Activated gamma-delta T cell (primary cell): ENCODE data around the gene IL1RL1.
"Not testable (repeated sequence)": the region's sequence is repeated elsewhere in the genome, so short reads cannot be mapped to it uniquely, and the experiment has no call there.

Experiments
- DNase-seq: peaks from one replicate; lab custom pipeline; 2025; lab: John Stamatoyannopoulos, UW

Gene IL1RL1

DNA sequence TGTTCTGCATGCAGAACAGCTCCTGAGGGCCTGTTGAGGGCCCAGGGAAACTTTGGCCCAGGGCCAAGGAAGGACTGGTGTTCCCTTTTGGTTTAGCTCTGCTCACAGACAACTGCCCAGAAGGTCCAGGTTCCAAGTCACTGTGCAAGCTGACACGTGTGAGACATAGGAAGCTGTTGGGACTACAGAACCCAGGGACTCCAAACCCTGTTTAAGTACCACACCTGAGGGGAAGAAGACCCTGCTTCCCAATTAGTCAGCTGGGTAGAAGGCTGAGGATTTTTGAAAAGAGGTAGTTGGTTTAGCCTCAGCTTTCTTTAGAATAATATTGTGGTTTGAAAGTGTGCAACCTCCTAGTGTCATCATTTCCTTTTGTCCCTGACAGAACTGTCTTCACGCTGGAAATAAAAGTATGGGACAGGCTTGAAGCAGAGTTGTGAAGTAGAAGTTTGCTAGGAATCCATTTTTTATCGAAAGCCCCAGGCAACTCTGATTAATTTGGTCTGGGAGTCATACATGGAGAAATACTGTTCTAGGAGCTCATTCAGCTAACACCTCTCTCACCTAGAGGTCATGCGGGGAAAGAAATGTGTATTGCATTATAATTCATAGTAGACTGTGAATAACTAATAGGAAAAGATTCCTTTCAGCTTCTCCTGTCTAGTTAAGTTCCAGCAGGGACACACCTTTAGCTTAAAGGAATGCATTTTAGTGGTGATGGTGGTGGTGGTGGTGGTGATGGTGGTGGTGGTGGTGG is 19.9 kb upstream of the IL1RL1 start:
- no peak for DNase-seq

DNA sequence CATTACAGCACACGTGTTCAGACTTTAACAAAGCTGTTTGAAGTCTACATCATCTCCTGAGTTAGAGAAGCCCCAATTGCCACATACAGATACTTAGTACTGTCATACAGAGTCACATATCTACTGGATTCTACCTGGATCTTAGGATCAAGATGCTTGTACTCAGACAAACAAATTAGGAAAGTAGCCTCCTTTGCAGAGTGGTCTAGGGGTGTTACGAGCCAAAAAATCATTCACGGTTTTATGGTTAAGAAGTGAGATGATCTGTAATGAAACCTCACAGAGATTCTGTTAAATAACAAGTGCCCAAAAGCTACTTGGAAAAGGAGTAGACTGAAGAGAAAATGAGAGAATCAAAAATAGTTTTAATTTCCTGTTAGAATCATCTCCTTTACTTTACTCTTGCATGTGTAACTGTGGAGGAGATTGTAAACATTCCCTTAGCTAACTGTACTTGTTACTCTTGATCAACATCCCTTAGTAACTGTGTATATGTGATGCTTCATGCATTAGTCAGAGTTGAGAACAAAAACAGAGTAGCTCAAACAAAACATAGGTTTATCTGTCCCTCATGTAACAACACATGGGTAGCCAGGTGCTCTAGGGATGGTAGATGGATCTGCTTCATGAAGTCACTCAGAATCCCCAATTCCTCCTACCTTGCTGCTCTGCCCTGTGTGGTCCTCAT is 16.4 kb upstream of the IL1RL1 start:
- DNase-seq, result no peak

DNA sequence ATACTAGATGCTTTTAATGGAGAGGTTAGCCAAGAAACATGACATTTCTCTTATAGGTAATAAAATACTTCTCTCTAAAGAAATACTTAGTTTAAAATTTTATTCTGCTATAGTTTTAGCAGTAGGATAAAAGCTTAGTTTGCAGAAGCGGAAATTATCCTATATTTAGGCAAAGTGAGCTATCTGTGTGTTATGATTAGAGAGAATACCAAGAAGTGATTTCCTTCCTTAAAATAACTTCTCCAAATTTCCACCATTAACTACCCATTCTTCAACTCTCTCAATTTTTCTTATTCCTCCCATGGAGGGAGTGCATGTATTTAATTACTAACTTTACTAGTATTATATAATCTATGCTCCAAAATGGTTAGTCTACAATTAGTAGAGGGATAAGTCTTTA is 15.8 kb upstream of the IL1RL1 start:
- DNase-seq, result no peak

DNA sequence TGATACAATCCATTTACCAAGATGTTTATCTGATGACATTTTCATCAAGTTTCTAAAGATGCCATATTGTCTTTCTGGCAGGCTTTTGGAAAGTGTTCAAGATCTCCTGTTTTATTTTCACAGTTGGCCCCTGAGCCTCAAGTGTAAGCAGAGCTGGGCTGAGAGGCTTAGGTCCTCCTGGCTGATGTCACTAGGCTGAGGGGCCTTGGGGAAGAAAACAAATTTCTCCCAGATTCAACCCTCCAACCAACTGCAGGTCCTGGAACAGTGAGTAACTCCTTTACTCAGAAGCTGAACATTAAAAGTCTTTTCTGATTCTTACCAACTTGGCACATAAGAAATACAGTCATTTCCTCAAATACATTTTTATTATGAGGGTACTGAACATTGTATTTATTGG is 14.9 kb upstream of the IL1RL1 start:
- DNase-seq, result no peak

DNA sequence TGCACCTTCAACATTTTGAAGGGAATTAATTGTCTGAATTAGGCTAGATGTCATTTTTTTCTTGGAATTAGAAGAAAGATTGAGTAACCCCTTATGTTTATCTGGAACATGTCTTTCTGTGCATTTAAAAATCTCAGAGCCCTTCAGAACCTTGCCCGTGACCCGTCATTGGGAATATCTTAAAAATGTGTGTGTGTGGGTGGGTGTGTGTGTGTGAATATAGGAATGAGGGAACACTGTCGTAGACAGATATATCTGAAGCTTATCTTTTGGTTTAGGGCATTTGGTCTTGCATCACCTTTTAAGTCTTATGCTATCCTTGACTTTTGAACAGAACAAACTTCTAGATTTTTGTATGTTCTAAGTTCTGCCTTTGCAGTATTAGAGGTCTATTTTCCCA is 13.5 kb upstream of the IL1RL1 start:
- no peak for DNase-seq

DNA sequence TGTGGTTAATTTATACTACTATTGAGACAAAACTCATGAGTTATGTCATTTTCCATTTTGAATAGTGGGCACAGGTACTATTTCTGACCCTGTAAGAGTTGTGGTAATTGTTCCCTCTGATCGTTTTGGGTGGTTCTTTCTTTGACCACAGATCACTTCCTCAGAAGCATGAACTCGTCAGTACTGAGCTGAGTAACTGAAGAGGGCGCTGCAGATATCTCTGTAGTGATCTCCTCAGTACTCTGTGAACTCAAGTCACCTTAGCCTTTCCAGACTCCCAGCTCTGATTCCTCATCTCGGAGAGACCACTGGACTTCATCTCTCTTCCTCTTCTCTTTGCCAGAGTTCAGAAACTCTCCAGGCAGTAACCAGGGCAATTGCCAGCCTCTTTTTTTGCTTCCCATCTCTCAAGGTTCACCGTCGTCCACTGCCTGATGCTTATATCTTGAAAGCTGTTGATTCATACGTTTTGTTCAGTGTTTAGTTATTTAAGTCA is 9.4 kb upstream of the IL1RL1 start:
- DNase-seq, result no peak

DNA sequence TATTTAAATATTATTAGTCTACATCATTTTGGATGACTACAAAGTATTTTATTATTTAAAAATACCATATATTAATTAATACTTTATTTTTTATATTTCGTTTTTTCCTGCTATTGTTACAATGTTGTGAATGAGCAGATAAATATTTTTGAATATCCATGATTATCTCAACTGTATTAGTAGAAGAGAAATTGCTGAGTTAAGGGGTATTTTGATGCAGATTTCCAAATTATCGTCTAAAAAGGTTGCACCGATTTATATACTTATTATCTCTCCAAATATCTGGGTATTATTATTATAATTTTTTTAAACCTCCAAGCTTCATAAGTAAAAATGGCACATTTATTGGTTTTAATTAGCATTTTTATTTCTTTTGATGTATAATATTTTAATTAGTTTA is 8.9 kb upstream of the IL1RL1 start:
- DNase-seq, result no peak

DNA sequence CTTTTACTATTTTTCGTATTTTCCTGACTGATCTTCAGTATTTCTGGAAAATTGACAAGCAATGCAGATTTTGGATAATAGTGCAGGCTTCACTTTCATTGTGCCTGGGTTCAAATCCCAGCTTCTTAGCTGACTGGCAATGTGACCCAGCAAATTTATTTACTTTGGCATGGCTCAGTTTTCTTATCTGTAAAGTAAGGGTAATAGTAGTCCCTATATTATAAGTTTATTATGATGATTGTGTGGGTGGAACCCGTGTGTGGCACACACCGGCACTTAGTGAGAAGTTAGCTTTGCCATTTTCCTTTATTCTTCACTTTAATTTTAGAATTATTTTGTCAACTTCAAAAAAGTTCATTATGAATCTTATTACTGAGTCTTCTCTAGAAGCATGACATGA is 7.8 kb upstream of the IL1RL1 start:
- no peak for DNase-seq

DNA sequence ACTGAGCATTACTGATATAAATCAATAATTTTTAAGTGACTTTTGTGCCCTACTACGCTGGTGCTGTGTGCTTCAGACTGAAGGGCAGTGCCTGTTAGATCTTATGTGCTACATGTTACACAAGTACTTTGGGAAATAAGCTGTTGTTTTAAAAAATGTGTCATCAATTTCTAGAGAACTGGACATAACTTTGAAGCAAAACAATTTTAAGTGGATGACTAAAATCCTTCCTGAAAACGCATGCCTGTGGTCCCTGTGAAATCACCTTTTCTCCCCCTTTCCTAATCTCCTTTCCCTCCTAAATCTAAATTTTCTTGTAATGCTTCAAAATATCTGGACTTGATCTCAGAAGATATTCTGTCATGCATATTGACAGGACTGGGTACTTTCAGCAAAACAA is 7.1 kb upstream of the IL1RL1 start:
- DNase-seq, result no peak

DNA sequence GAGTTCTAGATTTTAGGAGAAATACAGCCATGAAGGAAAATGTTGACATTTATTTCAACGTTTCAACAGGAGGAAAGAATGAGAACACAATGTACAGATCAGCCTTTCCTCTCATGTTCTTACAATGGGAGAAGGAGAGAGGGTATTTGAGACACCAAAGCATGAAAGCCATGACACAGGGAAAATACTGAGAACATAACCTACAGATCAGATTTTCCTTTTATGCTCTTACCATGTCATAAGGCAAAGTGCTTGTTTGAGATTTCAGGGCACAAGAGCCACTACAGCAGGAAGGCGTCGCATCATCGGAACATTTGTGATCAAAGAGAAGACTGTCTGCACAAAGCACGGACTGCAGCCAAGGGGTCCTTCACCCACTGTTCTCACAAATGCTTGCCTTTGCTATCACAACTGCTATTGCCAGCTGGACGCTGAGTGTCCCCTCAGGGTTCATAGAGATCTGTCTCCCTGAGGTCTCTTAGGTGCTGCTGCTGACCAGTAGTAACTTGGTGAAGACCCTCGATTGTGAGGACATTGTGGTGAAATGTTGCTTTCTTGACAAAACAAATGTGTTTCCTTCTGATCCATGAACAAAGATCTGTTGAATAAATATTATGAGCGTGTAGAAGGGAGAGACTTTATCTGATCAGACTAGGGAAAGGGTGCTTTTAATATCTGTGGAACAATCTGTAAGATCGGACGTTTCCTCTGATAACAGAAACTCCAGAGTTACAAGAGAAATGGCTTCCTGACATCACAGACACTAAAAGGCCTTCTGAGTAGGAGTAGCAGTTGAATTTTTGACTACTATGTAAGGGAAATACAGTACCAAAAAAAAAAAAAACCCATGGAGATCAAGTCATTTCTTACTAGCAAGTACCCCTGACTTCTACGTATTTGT is 6.4 kb upstream of the IL1RL1 start:
- no peak for DNase-seq

DNA sequence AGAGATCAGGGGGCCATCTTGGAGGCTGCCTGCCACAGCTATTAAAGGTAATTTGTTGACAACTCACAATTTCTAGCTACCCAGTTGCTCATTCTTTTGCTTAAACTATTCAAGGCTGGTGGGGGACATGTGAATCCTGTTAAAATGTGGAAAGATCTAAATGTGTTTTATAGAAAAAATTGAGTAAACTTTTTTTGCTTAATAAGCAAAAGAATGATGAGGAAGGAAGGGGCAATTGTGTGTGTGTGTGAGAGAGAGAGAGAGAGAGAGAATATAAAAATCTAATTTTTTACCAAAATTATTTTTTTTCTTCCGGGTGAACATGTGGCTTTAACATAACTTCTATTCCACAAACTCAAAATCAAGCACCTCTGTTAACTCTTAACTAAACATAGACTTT is 5.2 kb upstream of the IL1RL1 start:
- DNase-seq, result no peak

DNA sequence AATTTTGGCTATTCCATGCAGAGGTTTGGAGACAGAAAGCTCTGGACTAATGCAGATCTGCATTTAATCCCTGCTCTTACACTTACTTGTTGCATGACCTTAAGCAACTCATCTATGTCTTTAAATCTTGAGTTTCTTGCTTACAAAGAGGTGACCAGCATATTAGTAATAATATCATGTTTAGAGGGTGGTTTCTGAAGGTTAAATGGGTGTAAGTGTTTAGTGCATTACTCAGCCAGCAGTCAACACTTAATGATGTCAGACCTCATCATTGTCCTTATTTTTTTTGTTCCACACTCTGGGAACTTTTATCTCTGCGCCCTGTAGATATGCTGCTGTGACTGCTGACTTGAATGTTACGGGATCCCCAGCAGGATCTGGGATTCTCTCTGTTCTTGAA is 1.7 kb downstream of the IL1RL1 start:
- no peak for DNase-seq

DNA sequence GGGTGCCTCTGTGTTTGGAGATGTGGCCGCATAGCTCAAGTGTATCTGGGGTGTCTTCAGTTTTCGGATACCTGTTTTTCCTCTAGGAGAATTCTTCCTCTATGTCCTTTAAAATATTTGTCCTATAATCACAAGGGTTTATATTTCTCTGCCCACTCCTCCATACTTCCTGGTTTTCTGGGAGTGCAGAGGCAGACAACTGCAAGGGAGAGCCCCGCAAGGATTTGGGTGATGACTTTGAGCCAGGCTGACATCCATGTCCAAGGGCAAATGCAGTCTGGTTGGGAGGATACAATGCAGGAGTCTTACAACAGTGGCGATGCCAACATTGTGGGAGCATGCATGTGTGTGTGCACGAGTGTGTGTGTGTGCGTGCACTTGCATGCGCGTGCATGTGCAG is 2.1 kb downstream of the IL1RL1 start:
- DNase-seq, result no peak

DNA sequence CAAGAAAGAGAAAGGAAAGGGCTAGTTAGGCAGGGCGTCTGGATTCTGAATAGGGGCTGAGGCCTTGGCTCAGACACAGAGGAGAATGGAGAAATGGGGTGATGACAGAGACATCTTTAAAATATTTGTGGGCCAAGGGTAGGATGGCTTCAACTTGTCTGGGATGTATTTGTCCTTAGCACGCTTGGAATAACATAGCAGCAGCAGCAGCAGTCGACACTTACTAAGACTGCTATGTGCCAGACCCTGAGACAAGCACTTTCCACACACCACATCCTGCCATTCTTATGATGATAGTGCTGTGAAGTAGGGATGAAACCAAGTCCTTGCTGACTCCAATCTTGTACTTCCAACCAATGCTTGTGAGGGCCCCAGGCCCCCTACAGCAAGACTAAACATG is 2.6 kb downstream of the IL1RL1 start:
- DNase-seq, result no peak

DNA sequence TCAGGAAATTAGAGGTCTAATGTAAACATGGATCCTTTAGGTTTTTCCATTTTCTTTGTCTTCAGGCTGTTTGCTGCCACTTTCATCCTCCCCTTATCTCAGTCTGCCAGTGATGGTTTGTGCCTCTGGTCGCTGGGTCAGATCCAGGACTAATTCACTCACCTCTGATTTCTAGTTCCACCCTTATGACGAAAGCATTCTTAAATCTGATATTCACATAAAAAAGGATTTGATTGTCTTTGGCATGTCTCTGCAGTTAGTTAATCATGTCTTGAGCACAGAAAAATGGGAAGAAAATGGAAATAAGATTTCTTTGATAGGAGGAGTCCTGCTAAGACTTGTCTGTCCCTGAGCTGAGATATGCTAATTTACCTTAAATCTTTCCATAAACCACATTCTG is 4.6 kb downstream of the IL1RL1 start:
- DNase-seq, result no peak

DNA sequence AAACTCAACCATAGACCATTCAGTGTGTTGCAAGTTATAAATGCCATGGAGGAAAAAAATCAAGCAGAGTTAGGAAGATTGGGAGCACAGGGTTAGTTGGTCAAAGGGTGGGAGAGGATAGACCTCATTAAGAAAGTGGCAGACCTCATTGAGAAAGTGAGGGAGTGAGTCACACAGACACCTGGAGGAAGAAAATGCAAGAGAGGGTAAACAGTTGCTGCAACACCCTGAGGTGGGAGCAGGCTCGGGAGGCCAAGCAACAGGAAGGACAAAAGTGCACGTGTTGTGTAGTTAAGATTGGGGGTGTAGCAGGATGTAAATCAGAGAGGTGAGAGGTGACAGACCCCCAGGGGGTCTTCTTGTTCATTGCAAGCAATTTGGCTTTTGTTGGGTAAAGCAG is 6.4 kb downstream of the IL1RL1 start:
- DNase-seq, result no peak

DNA sequence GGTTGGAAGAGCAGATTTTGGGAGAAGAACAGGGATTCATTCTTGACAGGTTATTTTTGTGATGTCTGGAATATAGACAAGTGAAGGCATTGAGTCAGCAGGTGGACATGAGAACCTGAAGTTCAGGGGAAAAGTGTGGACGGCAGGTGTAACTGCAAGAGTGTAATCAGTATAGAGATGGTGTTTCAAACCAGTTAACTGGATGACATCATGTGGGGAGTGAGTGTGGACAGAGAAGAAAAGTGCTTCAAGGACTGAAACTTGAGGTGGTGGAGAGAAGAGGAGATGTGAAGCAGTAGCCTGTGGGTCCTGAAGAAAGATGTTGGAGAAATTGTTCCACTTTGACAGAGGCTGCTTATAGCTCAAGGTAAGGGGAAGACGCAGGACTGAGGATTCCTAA is 7.1 kb downstream of the IL1RL1 start:
- DNase-seq, result no peak

DNA sequence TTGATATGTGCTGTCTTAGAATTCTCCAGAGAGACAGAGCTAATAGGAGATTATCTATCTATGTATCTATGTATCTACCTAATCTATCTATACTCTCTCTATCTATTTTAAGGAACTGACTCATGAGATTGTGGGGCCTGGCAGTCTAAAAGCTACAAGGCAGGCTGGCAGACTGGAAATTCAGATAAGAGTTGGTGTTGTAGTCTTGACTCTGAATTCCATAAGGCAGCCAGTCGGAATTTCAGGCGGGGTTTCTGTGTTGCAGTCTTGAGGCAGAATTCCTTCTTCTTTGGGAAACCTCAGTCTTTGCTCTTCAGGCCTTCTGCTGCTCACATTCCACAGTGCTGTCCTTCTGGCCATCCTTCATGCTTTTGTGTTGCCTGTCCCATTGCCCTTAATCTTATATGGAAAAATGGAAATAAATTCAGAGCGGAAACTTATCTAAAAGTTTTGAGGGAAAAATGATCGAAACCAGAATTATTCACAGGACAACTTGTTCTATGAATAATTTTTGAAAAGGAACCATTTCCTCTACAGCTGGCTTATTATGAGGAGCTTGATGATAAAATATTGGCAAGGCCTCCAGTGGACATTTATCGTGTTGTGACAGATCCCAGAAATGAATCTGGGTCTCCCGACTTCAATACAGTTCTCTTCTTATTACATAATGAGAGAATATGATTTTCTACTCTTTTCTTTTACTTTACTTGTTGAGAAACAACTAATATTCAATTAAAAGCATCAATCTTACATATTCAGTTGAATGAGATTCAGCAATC is 10.8 kb downstream of the IL1RL1 start:
- no peak for DNase-seq

DNA sequence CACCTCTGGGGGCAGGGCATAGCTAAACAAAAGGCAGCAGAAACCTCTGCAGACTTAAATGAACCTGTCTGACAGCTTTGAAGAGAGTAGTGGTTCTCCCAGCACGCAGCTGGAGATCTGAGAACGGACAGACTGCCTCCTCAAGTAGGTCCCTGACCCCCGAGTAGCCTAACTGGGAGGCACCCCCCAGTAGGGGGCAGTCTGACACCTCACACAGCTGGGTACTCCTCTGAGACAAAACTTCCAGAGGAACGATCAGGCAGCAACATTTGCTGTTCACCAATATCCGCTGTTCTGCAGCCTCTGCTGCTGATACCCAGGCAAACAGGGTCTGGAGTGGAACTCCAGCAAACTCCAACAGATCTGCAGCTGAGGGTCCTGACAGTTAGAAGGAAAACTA is 13.6 kb downstream of the IL1RL1 start:
- not testable (repeated sequence) for DNase-seq

DNA sequence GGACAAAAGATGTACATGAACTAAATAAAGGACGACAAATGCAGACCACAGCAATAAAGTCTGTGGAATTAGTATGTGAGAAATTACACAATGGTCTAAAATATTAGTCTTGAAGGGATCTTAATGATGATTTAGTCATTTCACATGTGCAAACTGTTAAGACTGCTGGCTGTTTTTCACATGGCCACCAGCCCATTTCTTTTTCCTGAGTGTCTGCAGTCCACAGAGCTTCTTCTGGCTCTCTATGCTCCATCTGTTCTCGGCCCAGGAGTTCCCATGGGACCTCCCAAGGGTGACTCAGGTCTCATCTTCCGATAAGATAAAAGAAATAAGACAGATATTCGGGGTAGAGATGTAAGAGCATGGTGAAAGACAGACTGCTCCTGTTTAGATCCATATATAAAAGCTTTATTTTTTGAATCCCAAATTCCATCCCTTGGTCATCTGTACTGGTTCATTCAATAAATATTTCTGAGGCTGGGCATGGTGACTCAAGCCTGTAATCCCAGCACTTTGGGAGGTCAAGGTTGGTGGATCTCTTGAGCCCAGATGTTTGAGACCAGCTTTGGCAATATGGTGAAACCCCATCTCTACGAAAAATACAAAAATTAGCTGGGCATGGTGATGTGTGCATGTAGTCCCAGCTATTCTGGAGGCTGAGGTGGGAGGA is 20.1 kb downstream of the IL1RL1 start:
- no peak for DNase-seq

DNA sequence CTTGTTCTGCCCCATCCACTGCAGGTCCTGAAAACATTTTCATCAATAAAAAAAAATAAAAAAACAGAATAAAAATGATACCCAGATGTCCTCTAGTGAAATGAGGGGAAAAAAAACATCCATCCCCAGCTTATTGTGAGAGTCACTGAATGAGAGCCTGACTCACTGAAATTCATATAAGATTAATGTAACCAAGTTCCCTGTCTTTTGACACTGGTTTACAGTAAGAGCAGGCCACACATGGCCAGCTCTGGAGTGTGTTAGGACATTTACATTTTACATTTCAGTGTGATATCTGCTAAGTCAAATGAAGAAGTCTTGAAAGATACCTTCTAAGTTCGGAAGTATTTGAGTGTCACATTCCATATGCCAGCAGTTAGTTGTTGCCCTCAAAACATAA is 23.1 kb downstream of the IL1RL1 start:
- no peak for DNase-seq
